ENCODE data around the gene SPTBN4. TPM values are rescaled to one million over a fixed set of nuclear protein-coding genes. Genes with fewer than 3 reads are reported as not detected.
"Not testable (repeated sequence)": the region's sequence is repeated elsewhere in the genome, so short reads cannot be mapped to it uniquely, and the experiment has no call there.

The SPTBN4 gene
- total RNA-seq, 1 donor from 2014 or later = 1.2 TPM

GRCh38 chr19:40528078-40528477 lies 61.3 kb downstream of the SPTBN4 start:
- ATAC-seq = no peak

GRCh38 chr19:40528533-40529092 lies 61.8 kb downstream of the SPTBN4 start:
- DNase-seq (ENCODE audit: low spot score) (no peak), ATAC-seq (no peak)

More at GRCh38 chr19:40528078-40528477, 61.3 kb downstream of the SPTBN4 start:
- DNase-seq (ENCODE audit: low spot score) = no peak

GRCh38 chr19:40529093-40529954 lies 62.5 kb downstream of the SPTBN4 start:
- ATAC-seq = peak; percentile 96
- peak; percentile 86 for DNase-seq (ENCODE audit: low spot score)

- no peak for ATAC-seq
- DNase-seq (ENCODE audit: low spot score) = no peak
Measured at GRCh38 chr19:40530091-40530901, 63.5 kb downstream of the SPTBN4 start.

GRCh38 chr19:40533508-40533907 lies 66.7 kb downstream of the SPTBN4 start:
- DNase-seq (ENCODE audit: low spot score) = no peak
- no peak for ATAC-seq

- ATAC-seq (no peak), DNase-seq (ENCODE audit: low spot score) (no peak)
Measured at GRCh38 chr19:40534148-40534547, 67.3 kb downstream of the SPTBN4 start.

- no peak for DNase-seq (ENCODE audit: low spot score)
- no peak for ATAC-seq
Measured at GRCh38 chr19:40539070-40539469, 72.3 kb downstream of the SPTBN4 start.

- ATAC-seq (no peak), DNase-seq (ENCODE audit: low spot score) (no peak)
Measured at GRCh38 chr19:40542202-40542859, 75.5 kb downstream of the SPTBN4 start.

- no peak for ATAC-seq
Measured at GRCh38 chr19:40543029-40543597, 76.3 kb downstream of the SPTBN4 start.

GRCh38 chr19:40546153-40546841 lies 79.5 kb downstream of the SPTBN4 start:
- DNase-seq (ENCODE audit: low spot score); ATAC-seq: not testable (repeated sequence)

More at GRCh38 chr19:40543029-40543597, 76.3 kb downstream of the SPTBN4 start:
- no peak for DNase-seq (ENCODE audit: low spot score)

- not testable (repeated sequence) for DNase-seq (ENCODE audit: low spot score); ATAC-seq
Measured at GRCh38 chr19:40547190-40547589, 80.4 kb downstream of the SPTBN4 start.

GRCh38 chr19:40547836-40548235 lies 81.0 kb downstream of the SPTBN4 start:
- ATAC-seq (no peak), DNase-seq (ENCODE audit: low spot score) (no peak)

- ATAC-seq (peak; percentile 83), DNase-seq (ENCODE audit: low spot score) (no peak)
Measured at GRCh38 chr19:40549007-40549708, 82.4 kb downstream of the SPTBN4 start.

- ATAC-seq (no peak), DNase-seq (ENCODE audit: low spot score) (no peak)
Measured at GRCh38 chr19:40550951-40551350, 84.2 kb downstream of the SPTBN4 start.

- DNase-seq (ENCODE audit: low spot score) (no peak), ATAC-seq (no peak)
Measured at GRCh38 chr19:40552848-40553247, 86.0 kb downstream of the SPTBN4 start.

- ATAC-seq (no peak), DNase-seq (ENCODE audit: low spot score) (no peak)
Measured at GRCh38 chr19:40553885-40554857, 87.4 kb downstream of the SPTBN4 start.

- ATAC-seq (no peak), DNase-seq (ENCODE audit: low spot score) (no peak)
Measured at GRCh38 chr19:40555978-40556689, 89.3 kb downstream of the SPTBN4 start.

All from left lobe of liver (tissue), 2 donors.